Kidney capillary endothelial cell (primary cell): Measurements from ENCODE around the gene NDUFS5.
A peak's percentile ranks its signal among the peaks of the same experiment; 100 is the strongest.
"Not testable (repeated sequence)": the region's sequence is repeated elsewhere in the genome, so short reads cannot be mapped to it uniquely, and the experiment has no call there.

Experiments
- DNase-seq: peaks from one replicate; pipeline ENCODE4 v3.0.0-alpha.2; 2018; ENCODE audit warnings: low spot score

NDUFS5 gene

DNA sequence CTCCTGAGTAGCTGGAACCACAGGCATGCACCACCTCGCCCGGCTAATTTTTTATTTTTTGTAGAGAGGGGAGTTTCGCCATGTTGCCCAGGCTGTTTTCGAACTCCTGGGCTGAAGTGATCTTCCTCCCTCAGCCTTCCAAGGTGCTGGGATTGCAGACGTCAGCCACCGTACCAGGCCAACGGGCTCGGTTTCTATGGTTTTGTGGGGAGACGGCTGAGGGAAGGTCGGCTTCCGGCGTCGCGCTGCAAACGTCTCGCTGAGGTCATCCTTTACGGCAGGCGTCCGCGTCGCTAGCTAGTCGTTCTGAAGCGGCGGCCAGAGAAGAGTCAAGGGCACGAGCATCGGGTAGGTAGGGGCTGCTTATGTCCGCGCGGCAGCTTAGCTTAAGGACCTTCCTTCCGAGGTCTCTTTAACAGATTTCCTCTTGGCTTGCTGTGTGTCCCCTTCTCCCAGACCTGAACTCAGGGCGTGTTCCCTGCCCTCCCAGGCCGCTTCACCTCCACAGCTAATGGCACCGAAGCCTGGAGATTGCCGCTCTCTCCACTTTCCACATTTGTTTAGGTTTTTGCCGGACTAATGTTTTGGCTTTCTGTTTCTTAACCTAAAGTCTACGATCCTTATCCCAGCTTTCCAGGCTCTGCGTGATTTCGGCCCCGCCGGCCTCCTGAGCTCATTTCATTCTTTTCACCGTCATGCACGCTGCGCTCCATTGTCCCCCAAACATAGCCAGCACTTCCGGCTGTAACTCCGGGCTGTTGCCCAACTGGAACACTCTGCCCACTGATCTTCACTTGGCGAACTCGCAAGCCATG lies at the start of gene NDUFS5:
NDUFS5 (plus strand) TSS at position 300 of the 815 bp plus-strand sequence. CDS start 2,375 bp downstream, outside the sequence.
- peak; percentile 89 for DNase-seq

DNA sequence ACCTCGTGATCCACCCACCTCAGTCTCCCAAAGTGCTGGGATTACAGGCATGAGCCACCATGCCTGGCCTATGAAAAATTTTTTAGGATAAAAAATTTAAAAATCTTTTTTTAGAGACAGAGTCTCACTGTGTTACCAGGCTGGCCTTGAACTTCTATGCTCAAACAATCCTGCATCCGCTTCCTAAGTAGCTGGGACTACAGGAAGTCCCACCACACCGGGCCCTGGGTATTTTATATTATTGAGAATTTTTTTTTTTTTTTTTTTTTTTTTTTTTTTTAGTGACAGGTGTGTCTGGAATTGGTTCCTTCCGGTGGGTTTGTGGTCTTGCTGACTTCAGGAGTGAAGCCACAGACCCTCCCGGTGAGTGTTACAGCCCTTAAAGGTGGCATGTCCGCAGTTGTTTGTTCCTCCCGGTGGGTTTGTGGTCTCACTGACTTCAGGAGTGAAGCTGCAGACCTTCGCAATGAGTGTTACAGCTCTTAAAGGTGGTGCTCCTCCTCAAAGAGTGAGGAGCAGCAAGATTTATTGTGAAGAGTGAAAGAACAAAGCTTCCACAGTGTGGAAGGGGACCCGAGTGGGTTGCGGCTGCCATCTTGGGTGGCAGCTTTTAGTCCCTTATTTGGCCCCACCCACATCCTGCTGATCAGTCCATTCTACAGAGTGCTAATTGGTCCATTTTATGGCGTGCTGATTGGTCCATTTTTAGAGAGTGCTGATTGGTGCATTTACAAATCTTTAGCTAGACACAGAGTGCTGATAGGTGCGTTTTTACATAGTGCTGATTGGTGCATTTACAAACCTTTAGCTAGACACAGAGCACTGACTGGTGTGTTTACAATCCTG lies 48.5 kb upstream of the NDUFS5 start:
- not testable (repeated sequence) for DNase-seq

DNA sequence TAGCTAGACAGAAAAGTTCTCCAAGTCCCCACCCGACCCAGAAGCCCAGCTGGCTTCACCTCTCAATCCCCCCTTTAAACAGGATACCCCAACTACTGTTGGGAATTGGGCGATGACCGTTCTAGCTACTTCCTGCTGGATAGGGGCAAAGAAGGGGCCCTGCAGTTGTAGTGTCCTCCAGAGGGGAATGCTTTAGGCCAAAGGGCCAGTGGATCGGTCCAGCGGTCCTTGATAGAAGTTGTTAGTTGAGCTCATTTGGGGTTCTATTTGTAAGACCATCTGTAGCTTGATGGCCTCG lies 48.0 kb upstream of the NDUFS5 start:
- not testable (repeated sequence) for DNase-seq

DNA sequence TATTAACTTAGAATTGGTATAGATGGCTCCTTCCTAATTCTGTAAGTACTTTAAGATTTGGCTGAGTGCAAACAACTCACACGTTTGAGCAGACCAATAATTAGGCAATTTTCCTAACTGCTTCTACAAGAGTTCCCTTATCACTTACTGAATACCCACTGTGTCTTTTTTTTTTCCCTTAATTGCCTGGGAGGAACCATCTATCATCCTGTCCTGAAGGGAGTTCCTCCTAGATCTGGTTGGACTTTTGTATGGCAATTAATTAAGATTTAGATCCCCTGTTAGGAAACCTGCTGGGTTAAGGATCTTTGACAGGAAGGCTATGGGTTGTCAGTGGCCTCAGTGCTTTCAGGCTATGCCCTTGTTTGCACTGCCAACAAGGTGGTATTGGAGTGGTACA lies 46.8 kb upstream of the NDUFS5 start:
- not testable (repeated sequence) for DNase-seq

DNA sequence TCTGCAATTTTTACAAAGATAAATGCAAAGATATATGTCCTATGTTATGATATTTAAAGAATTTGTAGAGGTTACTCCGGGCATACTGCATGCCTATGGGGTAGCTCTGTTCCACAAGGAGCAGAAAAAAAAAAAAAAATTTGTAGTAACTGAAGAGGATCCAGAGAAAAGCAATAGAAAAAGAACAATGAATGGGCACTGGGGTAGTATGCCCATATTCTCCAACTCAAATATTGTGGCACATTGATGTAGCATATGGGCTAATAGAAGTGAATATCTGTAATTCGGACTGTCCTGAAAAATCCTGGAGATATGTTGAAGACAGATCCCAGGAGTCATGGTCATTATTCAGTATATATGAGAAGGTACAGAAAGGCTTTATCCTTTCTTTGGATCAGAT lies 36.2 kb upstream of the NDUFS5 start:
- no peak for DNase-seq

DNA sequence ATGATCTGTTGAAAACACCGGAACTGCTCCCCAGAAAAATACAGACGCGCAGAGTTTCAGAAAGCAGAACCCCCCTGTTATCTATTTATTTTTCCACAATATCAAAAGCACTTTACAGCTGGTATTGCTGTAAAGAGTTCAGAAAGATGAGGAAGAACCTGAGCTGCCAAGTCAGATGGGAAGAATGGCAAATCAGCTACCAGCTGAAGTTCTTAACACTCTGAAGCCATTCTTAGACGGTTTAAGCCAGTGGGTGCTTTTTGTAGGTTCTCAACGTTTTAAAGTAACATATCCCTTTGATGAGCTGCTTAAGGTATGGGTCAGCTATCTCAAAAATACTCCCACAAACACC lies 35.8 kb upstream of the NDUFS5 start:
- DNase-seq = no peak

DNA sequence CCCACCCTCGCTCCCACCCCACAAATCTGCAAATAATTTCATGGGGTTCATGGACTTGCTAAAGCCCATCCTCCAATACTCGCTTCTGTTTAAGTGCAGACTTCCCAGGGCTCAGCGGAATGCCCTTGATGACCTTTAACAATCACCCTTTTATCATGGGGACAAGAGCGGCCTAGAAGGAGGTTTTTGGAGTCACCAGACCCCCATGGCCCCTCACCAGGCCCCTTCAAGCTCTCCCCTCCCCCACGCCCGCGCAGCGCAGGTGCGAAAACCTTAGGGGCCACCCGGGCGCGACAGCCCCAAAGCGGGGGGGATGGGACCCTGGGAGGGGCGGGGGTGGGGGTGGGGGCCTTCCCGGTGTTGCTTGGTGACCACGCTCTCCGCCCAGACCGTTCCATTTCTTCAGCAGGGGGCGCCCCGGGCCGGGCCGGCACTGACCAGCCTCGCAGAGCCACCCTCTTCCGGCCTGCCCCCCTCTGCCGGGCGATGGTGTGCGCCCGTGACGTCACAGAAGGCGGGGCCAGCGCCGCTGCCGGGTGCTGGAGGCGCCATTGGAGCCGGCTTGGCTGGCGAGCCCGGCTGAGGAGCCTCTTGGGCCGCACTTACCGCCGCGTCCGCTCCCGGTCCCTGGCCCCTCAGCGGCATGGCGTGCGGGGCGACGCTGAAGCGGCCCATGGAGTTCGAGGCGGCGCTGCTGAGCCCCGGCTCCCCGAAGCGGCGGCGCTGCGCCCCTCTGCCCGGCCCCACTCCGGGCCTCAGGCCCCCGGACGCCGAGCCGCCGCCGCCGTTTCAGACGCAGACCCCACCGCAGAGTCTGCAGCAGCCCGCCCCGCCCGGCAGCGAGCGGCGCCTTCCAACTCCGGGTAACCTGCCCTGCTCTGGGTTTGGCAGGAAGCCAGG lies 35.2 kb upstream of the NDUFS5 start, which contains the start of gene AKIRIN1:
AKIRIN1 (plus strand) TSS at position 539 of the 900 bp plus-strand sequence; CDS start at position 644, 105 bp downstream.
- peak; percentile 92 for DNase-seq

DNA sequence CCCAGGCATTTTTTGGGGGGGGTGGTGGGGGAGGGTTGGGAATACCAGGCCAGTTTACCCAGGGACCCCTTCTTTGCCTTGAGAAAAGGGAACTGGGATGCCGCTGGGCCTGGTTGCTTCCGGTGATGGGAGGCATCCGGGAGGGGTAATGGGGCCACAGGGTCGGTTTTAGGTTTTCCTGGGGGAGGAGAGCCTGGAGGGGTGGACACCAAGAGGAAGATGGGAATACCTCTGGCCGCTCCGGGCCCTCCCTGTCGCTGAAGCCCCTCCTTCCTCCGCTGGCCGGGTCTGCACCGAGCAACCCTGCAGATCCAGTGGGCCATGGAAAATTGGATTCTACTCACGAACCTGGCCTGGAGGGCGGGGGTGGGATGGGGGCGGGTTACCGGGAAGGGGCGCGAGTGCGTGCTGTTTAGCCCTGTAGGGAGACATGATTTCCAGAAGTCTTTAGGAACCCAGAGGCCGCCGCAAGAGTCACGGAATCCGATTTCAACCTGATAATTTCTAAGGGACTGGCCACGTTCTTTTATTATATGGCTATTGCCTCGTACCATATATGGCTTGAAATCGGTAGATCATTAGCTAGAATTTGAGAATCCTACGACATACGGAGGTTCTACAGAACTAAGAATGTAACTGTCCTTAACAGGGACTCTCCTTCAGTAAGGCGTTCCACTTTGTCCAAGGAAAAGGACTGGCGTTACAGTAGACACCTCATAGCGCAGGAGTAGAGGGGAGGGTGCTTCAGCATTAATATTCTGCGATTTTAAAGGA lies 34.3 kb upstream of the NDUFS5 start:
- DNase-seq = peak; percentile 21

DNA sequence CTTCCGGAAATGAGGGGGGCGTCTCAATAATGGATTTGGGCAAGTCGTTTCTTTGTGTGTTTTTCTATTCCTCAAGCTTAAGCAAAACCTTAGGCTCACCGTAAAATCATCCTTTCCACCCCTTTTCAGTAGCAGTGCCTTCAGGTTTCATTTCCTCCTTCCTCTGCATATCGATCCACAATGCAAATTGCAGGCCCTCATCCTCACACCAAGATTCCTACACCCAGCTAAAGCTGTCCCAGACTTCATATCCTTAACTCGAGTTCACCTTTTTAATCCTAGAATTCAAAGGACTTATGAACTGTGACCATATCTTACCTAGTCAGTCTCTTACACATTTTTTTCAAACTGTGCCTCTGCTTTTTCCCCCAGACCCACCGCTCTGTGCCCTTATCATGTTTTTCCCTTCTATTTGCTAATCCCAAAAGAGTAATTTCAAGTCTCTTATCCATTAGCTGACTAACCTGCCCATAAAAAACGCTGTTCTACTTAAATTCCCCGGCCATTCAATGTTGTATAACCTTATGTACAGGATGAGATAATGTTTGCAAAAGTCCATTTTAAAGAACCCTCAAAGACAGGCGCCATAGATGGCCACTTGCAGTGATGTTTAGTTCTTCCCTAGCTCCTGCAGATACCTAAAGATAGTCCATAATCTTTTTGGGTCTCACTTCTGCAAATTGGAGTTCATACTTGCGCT lies 33.6 kb upstream of the NDUFS5 start:
- no peak for DNase-seq

DNA sequence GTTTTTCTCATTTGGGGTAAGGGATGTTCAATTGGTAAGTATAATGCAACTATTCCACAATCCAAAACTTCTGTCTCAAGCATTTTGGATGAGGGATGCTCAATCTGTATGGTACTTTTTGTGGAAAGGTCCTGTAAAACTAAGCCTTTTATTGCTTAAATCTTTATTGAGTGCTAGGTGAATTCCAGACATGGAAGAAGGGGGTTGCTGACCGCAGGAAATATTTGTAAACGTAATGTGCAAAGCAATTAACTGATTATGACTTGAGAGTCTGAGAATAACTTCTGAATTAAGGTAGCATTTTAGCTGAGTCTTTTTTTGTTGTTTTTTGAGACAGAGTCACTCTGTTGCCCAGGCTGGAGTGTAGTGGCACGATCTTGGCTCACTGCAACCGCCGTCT lies 32.0 kb upstream of the NDUFS5 start:
- no peak for DNase-seq

DNA sequence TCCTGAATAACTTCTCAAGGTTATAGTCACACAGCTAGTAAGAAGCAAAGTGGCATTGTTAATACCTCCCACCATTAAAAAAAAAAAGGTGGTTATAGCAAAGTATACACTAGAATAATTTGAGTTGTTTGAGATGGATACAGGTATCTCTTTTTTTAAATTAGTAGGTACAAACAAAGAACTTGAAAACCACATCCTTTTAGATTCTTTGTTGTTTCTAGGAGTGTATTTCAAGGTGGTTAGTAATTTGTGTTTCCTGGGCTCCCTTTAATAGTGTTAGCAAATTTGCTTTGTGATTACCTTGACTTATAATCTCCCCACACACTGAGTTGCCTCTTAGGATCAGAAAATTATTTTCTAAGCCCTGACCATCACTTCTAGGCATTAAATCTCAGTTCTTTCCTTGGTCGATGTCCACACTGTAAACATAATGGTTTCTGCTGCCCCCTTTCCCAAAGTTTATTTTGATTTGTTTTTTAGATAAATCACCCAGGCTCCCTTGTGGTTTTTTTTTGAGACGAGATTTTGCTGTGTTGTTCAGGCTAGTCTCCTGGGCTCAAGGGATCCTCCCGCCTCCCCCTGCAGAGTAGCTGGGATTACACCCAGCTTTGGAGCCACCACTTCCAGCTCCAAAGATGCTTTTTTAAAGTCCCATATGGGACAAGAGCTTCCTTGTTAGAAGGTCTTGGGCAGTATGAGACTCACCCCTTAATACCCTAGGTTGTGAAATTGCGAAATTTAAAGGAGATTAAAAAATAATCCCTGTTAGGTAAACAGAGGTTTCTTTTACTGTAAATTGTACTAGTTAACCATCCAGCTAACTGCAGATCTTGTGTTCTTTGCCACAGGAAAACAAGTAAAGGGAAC lies 28.9 kb upstream of the NDUFS5 start:
- no peak for DNase-seq

DNA sequence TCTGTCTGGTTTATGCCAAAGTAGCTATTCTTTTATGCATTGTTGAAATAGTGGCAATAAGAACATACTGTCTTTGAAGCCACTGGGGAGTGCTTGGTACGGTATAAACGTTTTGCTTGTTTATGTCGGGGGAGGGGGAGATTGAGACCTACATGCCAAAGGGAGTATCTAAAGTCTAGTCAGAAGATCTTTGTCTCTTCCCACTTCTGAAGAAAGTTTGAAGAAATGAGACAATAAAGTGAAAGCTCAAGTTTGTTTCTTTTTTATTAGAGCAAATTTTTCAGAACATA lies 28.3 kb upstream of the NDUFS5 start:
- no peak for DNase-seq

DNA sequence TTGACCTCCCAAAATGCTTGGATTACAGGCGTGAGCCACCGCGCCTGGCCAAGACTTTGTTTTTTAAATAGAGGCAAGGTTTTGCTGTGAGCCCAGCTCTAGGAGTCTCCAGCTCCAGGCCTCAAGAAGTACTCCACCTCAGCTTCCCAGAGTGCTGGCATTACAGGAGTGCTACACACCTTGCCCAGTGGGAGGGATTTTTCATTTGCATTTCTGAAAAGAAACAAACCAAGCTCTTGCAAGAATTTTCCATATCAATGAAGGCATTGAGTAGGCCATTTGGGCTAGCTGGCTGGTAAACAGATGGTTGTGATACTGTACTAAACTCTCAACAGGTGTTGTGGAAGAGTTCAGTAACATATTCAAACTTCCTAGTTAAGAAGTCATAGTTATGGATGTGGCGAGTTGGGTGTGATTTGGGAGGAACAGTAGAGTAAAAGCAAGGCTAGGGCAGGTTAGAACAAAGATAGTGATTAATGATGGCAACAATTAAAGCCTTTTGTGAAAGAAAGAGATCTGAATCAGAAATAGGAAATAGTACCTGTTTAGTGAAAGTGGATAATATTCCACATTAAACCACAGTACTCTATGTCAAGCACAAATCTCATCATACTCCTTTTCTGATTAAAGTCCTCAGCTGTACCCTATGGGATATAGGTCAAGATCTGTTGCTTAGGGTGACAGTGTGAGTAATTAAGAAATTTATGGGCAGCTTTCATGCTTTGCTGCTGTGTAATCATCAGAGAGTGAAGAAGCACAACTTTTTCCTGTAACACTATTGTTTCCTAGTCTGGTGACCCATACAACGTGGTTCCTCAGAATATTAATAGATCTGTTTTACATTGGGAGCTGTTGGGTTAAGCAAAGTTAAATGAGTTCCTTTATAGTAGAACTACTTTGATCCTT lies 24.4 kb upstream of the NDUFS5 start:
- no peak for DNase-seq

DNA sequence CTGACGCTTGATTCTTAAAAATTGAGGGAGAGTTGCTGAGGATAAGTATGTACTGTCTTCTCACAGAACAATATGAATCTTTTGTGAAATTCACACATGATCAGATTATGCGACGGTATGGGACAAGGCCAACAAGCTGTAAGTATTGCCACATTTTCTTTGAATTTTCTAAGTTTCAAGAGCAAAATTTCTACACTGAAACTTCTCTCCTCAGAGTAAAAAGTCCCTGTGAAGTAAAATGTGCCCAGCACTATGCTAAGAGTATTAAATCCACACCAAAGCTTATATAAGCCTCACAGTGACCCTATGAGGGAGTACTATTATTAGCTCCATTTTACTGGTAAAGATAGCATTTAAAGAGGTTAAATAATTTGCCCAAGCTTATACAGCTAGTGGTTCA lies 22.9 kb upstream of the NDUFS5 start:
- DNase-seq = no peak

DNA sequence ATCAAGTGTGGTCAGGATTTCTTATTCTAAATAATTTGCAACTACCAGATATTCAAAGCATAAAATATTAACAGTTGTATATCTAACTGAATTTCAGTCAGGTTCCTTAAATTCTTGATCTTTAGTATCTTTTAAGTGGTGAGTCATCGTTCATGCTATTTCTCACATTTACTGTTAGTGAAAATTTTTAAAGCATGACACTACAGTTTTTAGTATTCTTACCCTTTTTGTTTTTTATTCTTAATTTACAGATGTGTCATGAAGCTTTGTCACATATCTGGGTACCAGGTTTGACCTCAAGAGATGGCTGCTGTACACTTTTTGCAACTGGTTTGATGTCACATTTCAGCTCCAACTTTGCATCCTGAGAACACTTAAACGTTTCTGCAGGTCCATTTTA lies 22.4 kb upstream of the NDUFS5 start:
- no peak for DNase-seq

DNA sequence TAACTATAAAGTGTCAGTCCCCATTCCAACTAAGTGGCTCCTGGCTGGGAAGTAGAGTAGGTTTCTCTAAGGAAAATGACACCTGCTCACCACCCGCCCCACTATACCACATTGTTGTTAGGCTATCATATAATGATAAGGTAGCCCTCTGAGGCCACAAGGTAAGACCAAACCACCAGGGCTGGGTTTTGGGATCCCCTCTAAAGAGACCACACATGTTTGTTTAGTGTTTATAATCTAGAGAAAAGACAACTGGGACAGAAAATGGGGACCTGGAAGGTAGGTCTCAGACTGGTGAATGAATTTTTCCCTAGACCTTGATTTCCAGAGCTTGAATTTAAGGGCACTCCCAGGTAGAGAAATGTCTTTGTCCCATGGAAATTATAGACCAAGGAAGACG lies 19.9 kb upstream of the NDUFS5 start:
- DNase-seq = no peak

DNA sequence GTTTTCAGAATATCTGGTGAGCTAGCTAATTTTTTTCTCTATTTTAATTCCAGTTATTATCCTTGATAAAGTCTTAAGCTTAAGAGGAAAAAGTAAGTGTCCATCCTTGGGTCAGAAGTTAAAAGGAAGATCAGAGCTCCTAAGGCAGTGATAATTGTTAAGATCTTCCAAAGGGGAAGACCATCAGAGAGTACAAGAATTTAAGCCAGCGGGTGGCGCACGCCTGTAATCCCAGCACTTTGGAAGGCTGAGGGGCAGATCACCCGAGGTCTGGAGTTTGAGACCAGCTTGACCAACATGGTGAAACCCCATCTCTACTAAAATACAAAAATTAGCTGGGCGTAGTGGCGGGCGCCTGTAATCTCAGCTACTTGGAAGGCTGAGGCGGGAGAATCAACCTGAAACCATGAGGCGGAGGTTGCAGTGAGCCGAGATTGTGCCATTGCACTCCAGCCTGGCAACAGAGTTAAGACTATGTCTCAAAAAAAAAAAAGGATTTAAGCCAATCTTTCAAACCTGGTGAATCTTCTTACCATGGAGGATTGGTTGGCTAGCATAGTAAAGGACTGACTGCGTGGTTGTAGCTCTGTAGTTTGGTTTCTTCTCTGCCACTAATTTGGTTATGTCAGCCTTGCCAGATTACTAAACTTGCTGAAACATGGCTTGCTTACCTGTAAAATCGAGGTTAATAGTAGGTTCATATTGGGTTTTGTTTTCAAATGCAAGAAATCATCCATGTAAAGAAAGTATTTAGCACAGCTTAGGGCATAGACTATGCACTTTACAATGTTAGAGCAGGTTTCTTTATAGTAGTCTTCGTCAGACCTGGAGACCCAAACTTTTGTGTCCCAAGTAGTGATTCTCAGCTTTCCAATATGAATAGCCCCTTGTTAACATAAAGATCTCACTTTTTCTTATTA lies 19.2 kb upstream of the NDUFS5 start:
- DNase-seq = no peak

DNA sequence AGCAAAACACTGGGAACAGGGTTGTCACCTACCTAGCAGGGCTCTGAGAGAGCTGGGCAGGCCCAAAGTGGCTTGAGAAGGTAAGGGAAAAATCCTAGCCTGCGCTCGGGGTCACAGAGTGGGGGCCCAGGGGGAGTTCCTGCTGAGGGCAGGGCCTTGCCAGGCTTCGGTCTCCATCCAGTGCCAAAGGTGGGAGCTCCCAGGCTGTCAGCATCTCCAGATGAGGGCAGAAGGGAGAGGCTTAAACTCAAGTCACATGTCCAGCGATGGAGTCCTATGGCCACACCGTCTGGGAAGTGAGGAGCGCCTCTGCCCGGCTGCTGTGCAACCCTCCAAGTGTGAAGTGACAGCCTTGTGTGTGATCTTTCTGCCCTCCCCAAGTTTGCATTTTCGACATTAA lies 11.2 kb upstream of the NDUFS5 start:
- not testable (repeated sequence) for DNase-seq
